GM12874 (cell line): ENCODE data around the gene CLPX.

Experiments
- CTCF ChIP-seq: IDR thresholded peaks from 2 replicates; pipeline ENCODE4 v1.5.1; 2011; ENCODE audit warnings: low read depth, mild to moderate bottlenecking, control low read depth, low read length, moderate library complexity; ENCODE audit not compliant: insufficient read depth

The CLPX gene

GRCh38 chr15:65194826-65195547 is 9.8 kb upstream of the CLPX start:
- TF ChIP-seq CTCF, result no peak

DNA sequence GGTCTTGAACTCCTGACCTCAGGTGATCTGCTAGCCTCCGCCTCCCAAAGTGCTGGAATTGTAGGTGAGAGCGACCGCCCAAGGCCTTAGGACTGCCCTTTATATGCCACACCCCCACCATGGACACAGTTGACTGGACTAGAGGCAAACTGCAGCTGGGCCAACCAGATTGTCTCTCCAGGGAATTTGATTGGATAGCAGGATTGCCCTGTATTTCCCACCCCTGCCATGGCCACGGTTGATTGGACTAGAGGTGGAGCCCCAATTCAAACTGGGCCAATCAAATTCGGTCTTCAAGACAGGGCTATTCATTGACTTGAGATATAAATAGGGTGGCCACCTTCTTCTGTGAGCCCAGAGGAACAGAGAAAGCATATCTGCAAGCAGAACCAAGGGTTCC is 6.9 kb upstream of the CLPX start:
- TF ChIP-seq CTCF, result no peak

- TF ChIP-seq CTCF, result peak; percentile 59
Observed at GRCh38 chr15:65189102-65189740, 4.1 kb upstream of the CLPX start.

DNA sequence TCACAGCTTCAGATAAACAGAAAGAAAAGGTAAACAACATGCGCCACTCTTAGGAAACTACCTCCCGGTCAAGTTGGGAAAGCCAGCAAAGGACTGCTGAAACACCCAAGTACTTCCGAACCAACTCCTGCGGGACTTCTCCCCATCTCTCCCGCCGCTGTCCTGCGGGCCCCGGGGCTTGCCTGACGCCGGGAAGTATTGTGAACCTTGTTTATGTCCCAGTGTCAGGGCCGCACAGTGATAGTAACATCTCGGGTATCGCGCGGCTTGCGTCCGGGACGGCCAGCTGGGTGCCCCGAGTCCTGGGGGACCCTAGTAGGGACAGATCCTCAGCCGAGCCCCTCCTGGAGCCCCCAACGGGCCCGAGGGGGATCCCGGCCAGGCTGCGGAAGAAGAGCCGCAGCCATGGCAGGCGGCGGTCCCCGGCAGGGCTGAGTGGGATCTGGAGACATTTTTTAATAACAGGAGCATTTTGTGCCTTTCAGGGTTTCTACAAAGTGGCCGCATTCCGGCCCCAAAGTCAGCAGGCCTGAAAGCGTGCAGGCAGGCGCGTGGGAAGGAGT is 756 bp downstream of the CLPX start:
- TF ChIP-seq CTCF, result no peak

- no peak for TF ChIP-seq CTCF
Observed at GRCh38 chr15:65183865-65184159, 1.3 kb downstream of the CLPX start.

GRCh38 chr15:65182538-65182937 is 2.6 kb downstream of the CLPX start:
- no peak for TF ChIP-seq CTCF

GRCh38 chr15:65180167-65180566 is 5.0 kb downstream of the CLPX start:
- no peak for TF ChIP-seq CTCF
